Nephron progenitor cell (in vitro differentiated cells): ENCODE measurements around the gene ISG20L2.

Source experiments
- DNase-seq: peaks from one replicate; pipeline ENCODE4 v3.0.0; 2021
- H3K27ac Mint-ChIP-seq: 2 replicates; pipeline ENCODE4 v1.8.0; 2021; ENCODE audit warnings: mild to moderate bottlenecking, moderate library complexity, mixed read lengths
- H3K27me3 Mint-ChIP-seq: 2 replicates; pipeline ENCODE4 v1.8.0; 2021; ENCODE audit warnings: mild to moderate bottlenecking, low read depth, mixed read lengths; ENCODE audit not compliant: poor library complexity
- H3K36me3 Mint-ChIP-seq: 2 replicates; pipeline ENCODE4 v1.8.0; 2021; ENCODE audit warnings: low read depth, mixed read lengths
- H3K4me1 Mint-ChIP-seq: 2 replicates; pipeline ENCODE4 v1.8.0; 2021; ENCODE audit warnings: mixed read lengths
- H3K4me3 Mint-ChIP-seq: 2 replicates; pipeline ENCODE4 v1.8.0; 2021; ENCODE audit warnings: mild to moderate bottlenecking, moderate library complexity, mixed read lengths
- H3K9me3 Mint-ChIP-seq: 2 replicates; pipeline ENCODE4 v1.8.0; 2021; ENCODE audit warnings: mild to moderate bottlenecking, moderate library complexity, mixed read lengths
- CTCF ChIP-seq: fragments of 200-600 bp; sonication (generic); IDR thresholded peaks from 2 replicates; pipeline ENCODE4 v1.5.0; 2021; ENCODE audit warnings: antibody characterized with exemption

Gene ISG20L2

GRCh38 chr1:156740237-156740740 lies 11.7 kb upstream of the ISG20L2 start:
- Mint-ChIP-seq H3K27me3 (no peaks in the 10 kb centered on the region), H3K4me1 (peaks cover 44% of the 10 kb centered on the region), H3K4me3 (peak overlapping the region; percentile 95), H3K36me3 (peaks cover 36% of the 10 kb centered on the region), H3K9me3 (no peaks in the 10 kb centered on the region), H3K27ac (peak overlapping the region; percentile 96)
- DNase-seq, result no peak
- TF ChIP-seq CTCF, result no peak

GRCh38 chr1:156738916-156739315 lies 10.3 kb upstream of the ISG20L2 start:
- TF ChIP-seq CTCF, result no peak
- no peaks in the 10 kb centered on the region for H3K9me3 Mint-ChIP-seq
- no peaks in the 10 kb centered on the region for H3K27me3 Mint-ChIP-seq
- H3K4me3 Mint-ChIP-seq, result peak overlapping the region; percentile 64
- no peak for DNase-seq
- H3K27ac Mint-ChIP-seq, result no peak overlapping the region
- H3K4me1 Mint-ChIP-seq, result peaks cover 39% of the 10 kb centered on the region
- peaks cover 33% of the 10 kb centered on the region for H3K36me3 Mint-ChIP-seq

- no peaks in the 10 kb centered on the region for H3K9me3 Mint-ChIP-seq
- peaks cover 29% of the 10 kb centered on the region for H3K36me3 Mint-ChIP-seq
- H3K4me3 Mint-ChIP-seq, result peak overlapping the region; percentile 64
- no peaks in the 10 kb centered on the region for H3K27me3 Mint-ChIP-seq
- no peak for TF ChIP-seq CTCF
- H3K27ac Mint-ChIP-seq, result no peak overlapping the region
- DNase-seq, result no peak
- H3K4me1 Mint-ChIP-seq, result peaks cover 39% of the 10 kb centered on the region
These were observed 9.8 kb upstream of the ISG20L2 start for GRCh38 chr1:156738407-156738806.

- Mint-ChIP-seq H3K9me3 (no peaks in the 10 kb centered on the region), H3K27me3 (no peaks in the 10 kb centered on the region), H3K4me3 (no peak overlapping the region), H3K36me3 (peaks cover 22% of the 10 kb centered on the region), H3K27ac (no peak overlapping the region), H3K4me1 (peaks cover 23% of the 10 kb centered on the region)
- no peak for TF ChIP-seq CTCF
- DNase-seq, result no peak
These were observed 5.5 kb upstream of the ISG20L2 start for GRCh38 chr1:156733989-156734584.

- Mint-ChIP-seq H3K27ac (peak within 1 kb of the TSS; percentile 99), H3K27me3 (no peaks in the 10 kb centered on the region), H3K36me3 (peaks cover 23% of the 10 kb centered on the region), H3K4me3 (no peak within 1 kb of the TSS), H3K4me1 (peaks cover 33% of the 10 kb centered on the region), H3K9me3 (no peaks in the 10 kb centered on the region)
- DNase-seq, result peak; percentile 78
- no peak for TF ChIP-seq CTCF
These were observed 504 bp downstream of the ISG20L2 start, which contains the start of gene METTL25B for GRCh38 chr1:156727926-156728598. Gene METTL25B (plus strand): TSS chr1:156728469. CDS start chr1:156729105, 636 bp downstream.
